Kidney (tissue), 14 donors: ENCODE measurements around the gene PRKAG2. TPM values are rescaled to one million over a fixed set of nuclear protein-coding genes. Genes with fewer than 3 reads are reported as not detected.

Experiments used
- DNase-seq, 5 donors: peaks; one replicate each; pipeline ENCODE4 v3.0.0-alpha.2; 2013 to 2020
- FAIRE-seq: peaks from 2 replicates; lab custom pipeline; 2012; peaks lifted over from hg19 to GRCh38; lab: Jason Lieb, UNC
- H3K27ac ChIP-seq, 2 donors: one replicate each; pipeline ENCODE4 v1.7.0; 2013; ENCODE audit warnings: low read depth in 2 of 2, low read length in 2 of 2, inconsistent platforms in 1 of 2
- H3K27me3 ChIP-seq: one replicate; pipeline ENCODE4 v1.7.1; 2013; ENCODE audit warnings: low read length, inconsistent platforms; ENCODE audit not compliant: control insufficient read depth, insufficient read depth
- H3K36me3 ChIP-seq, 3 donors: one replicate each; pipeline versions ENCODE4 v1.7.0 to v1.7.1; 2013; ENCODE audit warnings: low read length in 3 of 3, control low read depth in 1 of 3, inconsistent platforms in 1 of 3; ENCODE audit not compliant: insufficient read depth in 3 of 3, control insufficient read depth in 2 of 3
- H3K4me1 ChIP-seq, 3 donors: one replicate each; pipeline versions ENCODE4 v1.7.0 to v1.7.1; 2013; ENCODE audit warnings: low read length in 3 of 3, inconsistent platforms in 1 of 3, low read depth in 1 of 3; ENCODE audit not compliant: control insufficient read depth in 2 of 3, insufficient read depth in 2 of 3
- H3K4me3 ChIP-seq, 3 donors: one replicate each; pipeline versions ENCODE4 v1.7.0 to v1.8.1; 2013; ENCODE audit warnings: low read length in 3 of 3, control low read depth in 1 of 3, inconsistent platforms in 1 of 3
- H3K9ac ChIP-seq, 3 donors: one replicate each; pipeline versions ENCODE4 v1.7.0 to v1.7.1; 2013; ENCODE audit warnings: low read length in 3 of 3, control low read depth in 1 of 3, inconsistent platforms in 1 of 3
- H3K9me3 ChIP-seq, 3 donors: one replicate each; pipeline versions ENCODE4 v1.7.0 to v1.7.1; 2013; ENCODE audit warnings: low read length in 3 of 3, control low read depth in 1 of 3, inconsistent platforms in 1 of 3; ENCODE audit not compliant: control insufficient read depth in 2 of 3, insufficient read depth in 1 of 3
- CTCF ChIP-seq: IDR thresholded peaks from 3 replicates; pipeline ENCODE4 v1.5.1; 2012; ENCODE audit warnings: mild to moderate bottlenecking, moderate library complexity, borderline replicate concordance; ENCODE audit not compliant: insufficient read depth; ENCODE audit errors: extremely low read depth
- intact Hi-C: fragments of 100-400 bp; cut with DNase I; formaldehyde crosslinking; loops from one replicate; pipeline ENCODE4 v1.11.1; 2022
- polyA plus RNA-seq: library from polyadenylated mRNA; stranded (reverse); fragments of 350-450 nt; fragmentation: Illumina TruSeq; extraction: RNeasy Lipid Tissue Mini Kit (QIAGEN cat#74804); gene quantifications from one replicate; pipeline ENCODE4 v1.2.3, GENCODE V29; 2014; ENCODE audit warnings: low read depth, low replicate concordance; ENCODE audit not compliant: insufficient read depth
- total RNA-seq: library from RNA; stranded (reverse); fragmentation: NEBNext Ultra II Directional; extraction: Animal tissue kit (Norgen Biotek cat#: 25700); gene quantifications from one replicate; pipeline ENCODE4 v1.2.1, GENCODE V29; 2021
- donor health status: control.
- donor health status: control.
- donor health status: control.
- donor health status: control.
- donor health status: control.
- donor health status: DM: yes; HTN: yes; CAD: no.
- donor health status: Normal renal cell carcinoma (clear cell type).

The PRKAG2 gene
- total and polyA plus RNA-seq, 2 donors from 2014 or later: 40.7 to 40.9 TPM

- Histone ChIP-seq H3K9me3 (no peaks in the 10 kb centered on the region), H3K27me3 (no peaks in the 10 kb centered on the region), H3K4me3 (no peak overlapping the region), H3K4me1 (peaks cover 0 to 3% (median 2%) of the 10 kb centered on the region in 3 donors), H3K9ac (no peak overlapping the region), H3K36me3 (no peaks in the 10 kb centered on the region), H3K27ac (no peak overlapping the region)
- DNase-seq (no peak), FAIRE-seq (no peak)
- intact Hi-C loops: no loop called here
- TF ChIP-seq CTCF: no peak
These were observed 62.9 kb downstream of the PRKAG2 start for GRCh38 chr7:151813997-151814396.

GRCh38 chr7:151813445-151813844 lies 63.5 kb downstream of the PRKAG2 start:
- FAIRE-seq: no peak

GRCh38 chr7:151812967-151813366 lies 63.9 kb downstream of the PRKAG2 start:
- H3K4me1 ChIP-seq: peaks cover 0 to 9% (median 2%) of the 10 kb centered on the region in 3 donors
- H3K36me3 ChIP-seq: no peaks in the 10 kb centered on the region
- no peak overlapping the region for H3K27ac ChIP-seq
- H3K4me3 ChIP-seq: no peak overlapping the region
- intact Hi-C loops: no loop called here
- H3K9ac ChIP-seq: no peak overlapping the region
- no peak for TF ChIP-seq CTCF
- DNase-seq (no peak), FAIRE-seq (no peak)
- no peaks in the 10 kb centered on the region for H3K9me3 ChIP-seq
- H3K27me3 ChIP-seq: no peaks in the 10 kb centered on the region

More at GRCh38 chr7:151813445-151813844, 63.5 kb downstream of the PRKAG2 start:
- H3K9me3 ChIP-seq: no peaks in the 10 kb centered on the region
- no peaks in the 10 kb centered on the region for H3K36me3 ChIP-seq
- no peak overlapping the region for H3K27ac ChIP-seq
- DNase-seq: peak in 1 of 5 donors; percentile 31
- intact Hi-C loops: no loop called here
- no peak overlapping the region for H3K9ac ChIP-seq
- peaks cover 0 to 6% (median 2%) of the 10 kb centered on the region in 3 donors for H3K4me1 ChIP-seq
- no peak for TF ChIP-seq CTCF
- no peaks in the 10 kb centered on the region for H3K27me3 ChIP-seq
- no peak overlapping the region for H3K4me3 ChIP-seq
